Esophagus (tissue), 2 donors: ENCODE results near the gene KLHL14. TPM values are rescaled to one million over a fixed set of nuclear protein-coding genes. Genes with fewer than 3 reads are reported as not detected.

ENCODE experiments used
- H3K27ac ChIP-seq, 2 donors: one replicate each; pipeline ENCODE4 v1.5.1; 2013; ENCODE audit warnings: low read depth in 2 of 2, mild to moderate bottlenecking in 2 of 2, inconsistent platforms in 1 of 2, low read length in 1 of 2, moderate library complexity in 1 of 2
- H3K27me3 ChIP-seq, 2 donors: one replicate each; pipeline ENCODE4 v1.6.1; 2013; ENCODE audit warnings: low read length in 2 of 2, control low read depth in 1 of 2, mild to moderate bottlenecking in 1 of 2; ENCODE audit not compliant: insufficient read depth in 2 of 2, control insufficient read depth in 1 of 2
- H3K36me3 ChIP-seq, 2 donors: one replicate each; pipeline ENCODE4 v1.6.1; 2013; ENCODE audit warnings: low read length in 1 of 2; ENCODE audit not compliant: control insufficient read depth in 2 of 2, insufficient read depth in 2 of 2
- H3K4me1 ChIP-seq, 2 donors: one replicate each; pipeline ENCODE4 v1.6.1; 2013; ENCODE audit warnings: low read length in 1 of 2; ENCODE audit not compliant: control insufficient read depth in 2 of 2, insufficient read depth in 2 of 2
- H3K4me3 ChIP-seq, 2 donors: one replicate each; pipeline ENCODE4 v1.5.1; 2013; ENCODE audit warnings: low read length in 2 of 2, mild to moderate bottlenecking in 2 of 2, low read depth in 1 of 2, moderate library complexity in 1 of 2
- H3K9me3 ChIP-seq, 2 donors: one replicate each; pipeline ENCODE4 v1.6.1; 2013; ENCODE audit warnings: mild to moderate bottlenecking in 2 of 2, low read depth in 1 of 2, low read length in 1 of 2, moderate library complexity in 1 of 2; ENCODE audit not compliant: control insufficient read depth in 2 of 2, insufficient read depth in 1 of 2
- WGBS, 2 donors: extraction: QIAGEN DNeasy Blood & Tissue Kit; methylation state at CpG; one replicate each; pipeline ENCODE4 v1.1.7; 2013; 5-methylcytosine and 5-hydroxymethylcytosine counted together
- polyA plus RNA-seq, 2 donors: library from polyadenylated mRNA; stranded (reverse); fragments of 200-250 nt; gene quantifications; one replicate each; pipeline ENCODE4 v1.2.3, GENCODE V29; 2013
- donor health status: healthy with polysubstance abuse.
- donor health status: Bipolar disorder and iron deficiency.

The KLHL14 gene
- polyA plus RNA-seq, 2 donors, result 0.09 to 0.16 TPM

- H3K27me3 ChIP-seq, result no peaks in the 10 kb centered on the region
- no peaks in the 10 kb centered on the region for H3K36me3 ChIP-seq
- H3K4me3 ChIP-seq, result no peak overlapping the region
- H3K9me3 ChIP-seq, result no peaks in the 10 kb centered on the region
- no peak overlapping the region for H3K27ac ChIP-seq
- 58 to 67% methylated on average over 2 of the region's 2 CpGs for WGBS, 2 donors
- H3K4me1 ChIP-seq, result no peaks in the 10 kb centered on the region
Measured at GRCh38 chr18:32707586-32707985, 65.2 kb downstream of the KLHL14 start.

GRCh38 chr18:32707147-32707546 lies 65.7 kb downstream of the KLHL14 start:
- no peaks in the 10 kb centered on the region for H3K4me1 ChIP-seq
- 31 to 39% methylated on average over 2 of the region's 2 CpGs for WGBS, 2 donors
- no peaks in the 10 kb centered on the region for H3K9me3 ChIP-seq
- H3K27me3 ChIP-seq, result no peaks in the 10 kb centered on the region
- H3K27ac ChIP-seq, result no peak overlapping the region
- no peaks in the 10 kb centered on the region for H3K36me3 ChIP-seq
- H3K4me3 ChIP-seq, result no peak overlapping the region

- Histone ChIP-seq H3K27ac (no peak overlapping the region), H3K9me3 (no peaks in the 10 kb centered on the region), H3K4me1 (no peaks in the 10 kb centered on the region), H3K4me3 (no peak overlapping the region), H3K36me3 (no peaks in the 10 kb centered on the region), H3K27me3 (no peaks in the 10 kb centered on the region)
Measured at GRCh38 chr18:32701313-32701712, 71.5 kb downstream of the KLHL14 start.

GRCh38 chr18:32698153-32698552 lies 74.7 kb downstream of the KLHL14 start:
- WGBS, 2 donors, result 65 to 76% methylated on average over 3 of the region's 3 CpGs
- Histone ChIP-seq H3K36me3 (no peaks in the 10 kb centered on the region), H3K4me3 (no peak overlapping the region), H3K9me3 (no peaks in the 10 kb centered on the region), H3K4me1 (no peaks in the 10 kb centered on the region), H3K27me3 (no peaks in the 10 kb centered on the region), H3K27ac (no peak overlapping the region)

GRCh38 chr18:32696376-32696775 lies 76.4 kb downstream of the KLHL14 start:
- Histone ChIP-seq H3K27me3 (no peaks in the 10 kb centered on the region), H3K27ac (no peak overlapping the region), H3K36me3 (no peaks in the 10 kb centered on the region), H3K9me3 (no peaks in the 10 kb centered on the region), H3K4me3 (no peak overlapping the region), H3K4me1 (no peaks in the 10 kb centered on the region)
- WGBS, 2 donors, result 52 to 62% methylated on average over 3 of the region's 3 CpGs

- Histone ChIP-seq H3K36me3 (no peaks in the 10 kb centered on the region), H3K9me3 (no peaks in the 10 kb centered on the region), H3K4me1 (no peaks in the 10 kb centered on the region), H3K4me3 (no peak overlapping the region), H3K27ac (no peak overlapping the region), H3K27me3 (no peaks in the 10 kb centered on the region)
- WGBS, 2 donors, result 50 to 60% methylated on average over 3 of the region's 3 CpGs
Measured at GRCh38 chr18:32695534-32695933, 77.3 kb downstream of the KLHL14 start.

GRCh38 chr18:32688821-32689220 lies 84.0 kb downstream of the KLHL14 start:
- no peaks in the 10 kb centered on the region for H3K27me3 ChIP-seq
- H3K27ac ChIP-seq, result no peak overlapping the region
- no peaks in the 10 kb centered on the region for H3K4me1 ChIP-seq
- WGBS, 2 donors, result 85 to 95% methylated on average over 1 of the region's 1 CpG
- H3K36me3 ChIP-seq, result no peaks in the 10 kb centered on the region
- H3K9me3 ChIP-seq, result no peaks in the 10 kb centered on the region
- H3K4me3 ChIP-seq, result no peak overlapping the region

- no peaks in the 10 kb centered on the region for H3K4me1 ChIP-seq
- no peak overlapping the region for H3K27ac ChIP-seq
- 83 to 94% methylated on average over 8 of the region's 8 CpGs for WGBS, 2 donors
- H3K9me3 ChIP-seq, result no peaks in the 10 kb centered on the region
- no peaks in the 10 kb centered on the region for H3K27me3 ChIP-seq
- no peaks in the 10 kb centered on the region for H3K36me3 ChIP-seq
- no peak overlapping the region for H3K4me3 ChIP-seq
Measured at GRCh38 chr18:32684940-32685339, 87.9 kb downstream of the KLHL14 start.

- H3K27me3 ChIP-seq, result no peaks in the 10 kb centered on the region
- H3K36me3 ChIP-seq, result no peaks in the 10 kb centered on the region
- H3K27ac ChIP-seq, result no peak overlapping the region
- no peaks in the 10 kb centered on the region for H3K9me3 ChIP-seq
- WGBS, 2 donors, result 78 to 87% methylated on average over 1 of the region's 1 CpG
- H3K4me1 ChIP-seq, result no peaks in the 10 kb centered on the region
- no peak overlapping the region for H3K4me3 ChIP-seq
Measured at GRCh38 chr18:32684096-32684495, 88.7 kb downstream of the KLHL14 start.

GRCh38 chr18:32683044-32683443 lies 89.8 kb downstream of the KLHL14 start:
- Histone ChIP-seq H3K9me3 (no peaks in the 10 kb centered on the region), H3K27ac (no peak overlapping the region), H3K4me3 (no peak overlapping the region), H3K27me3 (no peaks in the 10 kb centered on the region), H3K4me1 (no peaks in the 10 kb centered on the region), H3K36me3 (no peaks in the 10 kb centered on the region)
- WGBS, 2 donors, result 53 to 66% methylated on average over 4 of the region's 4 CpGs
